MM.1S (cell line): ENCODE data around the gene ANO10.

Experiments
- DNase-seq: peaks from one replicate; pipeline ENCODE4 v3.0.0-alpha.2; 2015
- H2AFZ ChIP-seq: fragments of 300-600 bp; sonication (generic); 2 replicates; pipeline ENCODE4 v1.6.0; 2016; ENCODE audit warnings: antibody characterized with exemption, low read length
- H3F3A ChIP-seq: fragments of 300-600 bp; sonication (generic); 2 replicates; pipeline ENCODE4 v1.6.1; 2016; ENCODE audit warnings: mild to moderate bottlenecking, antibody characterized with exemption, low read length, moderate library complexity, mixed read lengths; ENCODE audit not compliant: insufficient read depth
- H3K27ac ChIP-seq: fragments of 300-600 bp; sonication (generic); 2 replicates; pipeline ENCODE4 v1.5.1; 2016; ENCODE audit warnings: mild to moderate bottlenecking, low read length
- H3K27me3 ChIP-seq: fragments of 300-600 bp; sonication (generic); replicated peaks from 2 replicates; pipeline ENCODE4 v1.6.0; 2016; ENCODE audit warnings: low read length; ENCODE audit not compliant: insufficient read depth
- H3K36me3 ChIP-seq: fragments of 300-600 bp; sonication (generic); replicated peaks from 2 replicates; pipeline ENCODE4 v1.6.1; 2016; ENCODE audit warnings: mild to moderate bottlenecking, low read length, mixed read lengths; ENCODE audit not compliant: insufficient read depth
- H3K4me1 ChIP-seq: fragments of 300-600 bp; sonication (generic); 2 replicates; pipeline ENCODE4 v1.6.1; 2016; ENCODE audit warnings: low read length, mixed read lengths
- H3K4me2 ChIP-seq: fragments of 300-600 bp; sonication (generic); 2 replicates; pipeline ENCODE4 v1.6.0; 2016; ENCODE audit warnings: low read depth, low read length
- H3K4me3 ChIP-seq: fragments of 300-600 bp; sonication (generic); 2 replicates; pipeline ENCODE4 v1.5.1; 2016; ENCODE audit warnings: low read length, mixed read lengths
- H3K79me2 ChIP-seq: fragments of 300-600 bp; sonication (generic); 2 replicates; pipeline ENCODE4 v1.6.1; 2016; ENCODE audit warnings: mixed run types, low read length, mixed read lengths
- H3K9ac ChIP-seq: fragments of 300-600 bp; sonication (generic); 2 replicates; pipeline ENCODE4 v1.6.1; 2016; ENCODE audit warnings: low read length, mixed read lengths
- H3K9me2 ChIP-seq: fragments of 300-600 bp; sonication (generic); replicated peaks from 2 replicates; pipeline ENCODE4 v1.6.1; 2016; ENCODE audit warnings: mild to moderate bottlenecking, low read length, mixed read lengths; ENCODE audit not compliant: insufficient read depth
- H3K9me3 ChIP-seq: fragments of 300-600 bp; sonication (generic); replicated peaks from 2 replicates; pipeline ENCODE4 v1.6.1; 2016; ENCODE audit warnings: mild to moderate bottlenecking, low read length, mixed read lengths; ENCODE audit not compliant: insufficient read depth
- H4K20me1 ChIP-seq: fragments of 300-600 bp; sonication (generic); 2 replicates; pipeline ENCODE4 v1.6.1; 2016; ENCODE audit warnings: mild to moderate bottlenecking, low read length, moderate library complexity, mixed read lengths; ENCODE audit not compliant: insufficient read depth
- EZH2 ChIP-seq: fragments of 300-600 bp; sonication (generic); optimal IDR thresholded peaks from 2 replicates; pipeline ENCODE3; 2017; ENCODE audit warnings: low read depth, mild to moderate bottlenecking, antibody characterized with exemption, low read length, mixed read lengths
- EZH2phosphoT487 ChIP-seq: fragments of 300-600 bp; sonication (generic); IDR thresholded peaks from 2 replicates; pipeline ENCODE4 v1.6.1; 2018; ENCODE audit warnings: antibody characterized with exemption, low read length
- TF ChIP-seq, protein P1 (sequence below): fragments of 300-600 bp; sonication (generic); IDR thresholded peaks from 2 replicates; pipeline ENCODE4 v1.5.1; 2016; ENCODE audit warnings: antibody characterized with exemption, low read length, mixed read lengths

Gene ANO10

DNA sequence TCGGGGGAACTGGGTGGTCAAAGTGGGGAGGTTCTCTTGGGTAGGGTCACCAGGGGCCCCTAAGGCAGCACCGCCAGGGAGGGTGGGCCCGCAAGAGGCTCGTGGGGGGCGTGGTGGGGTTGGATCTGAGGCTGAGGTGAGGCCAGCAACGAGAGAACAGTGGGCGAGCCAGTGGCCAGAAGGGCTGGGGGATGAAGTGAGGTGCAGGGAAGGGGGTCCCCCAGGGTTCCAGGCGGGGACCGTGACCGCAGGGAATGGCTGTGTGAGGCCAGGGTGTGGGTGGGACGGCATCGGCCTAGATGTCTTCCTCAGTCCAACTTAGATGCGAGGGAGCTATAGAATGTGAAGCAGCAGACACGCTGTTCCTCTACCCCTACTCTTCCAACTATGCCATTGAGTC is 257.3 kb downstream of the ANO10 start:
- Histone ChIP-seq H3K36me3 (no peaks in the 10 kb centered on the region), H4K20me1 (no peaks in the 10 kb centered on the region), H3K9ac (no peak overlapping the region), H3K27me3 (no peaks in the 10 kb centered on the region), H3K9me3 (no peaks in the 10 kb centered on the region), H3K4me3 (no peak overlapping the region), H3K4me2 (no peak overlapping the region), H2AFZ (no peak overlapping the region), H3K79me2 (no peaks in the 10 kb centered on the region), H3K9me2 (no peaks in the 10 kb centered on the region), H3K4me1 (no peaks in the 10 kb centered on the region), H3F3A (no peaks in the 10 kb centered on the region), H3K27ac (no peak overlapping the region)
- no peak for DNase-seq
- TF ChIP-seq, protein P1, sequence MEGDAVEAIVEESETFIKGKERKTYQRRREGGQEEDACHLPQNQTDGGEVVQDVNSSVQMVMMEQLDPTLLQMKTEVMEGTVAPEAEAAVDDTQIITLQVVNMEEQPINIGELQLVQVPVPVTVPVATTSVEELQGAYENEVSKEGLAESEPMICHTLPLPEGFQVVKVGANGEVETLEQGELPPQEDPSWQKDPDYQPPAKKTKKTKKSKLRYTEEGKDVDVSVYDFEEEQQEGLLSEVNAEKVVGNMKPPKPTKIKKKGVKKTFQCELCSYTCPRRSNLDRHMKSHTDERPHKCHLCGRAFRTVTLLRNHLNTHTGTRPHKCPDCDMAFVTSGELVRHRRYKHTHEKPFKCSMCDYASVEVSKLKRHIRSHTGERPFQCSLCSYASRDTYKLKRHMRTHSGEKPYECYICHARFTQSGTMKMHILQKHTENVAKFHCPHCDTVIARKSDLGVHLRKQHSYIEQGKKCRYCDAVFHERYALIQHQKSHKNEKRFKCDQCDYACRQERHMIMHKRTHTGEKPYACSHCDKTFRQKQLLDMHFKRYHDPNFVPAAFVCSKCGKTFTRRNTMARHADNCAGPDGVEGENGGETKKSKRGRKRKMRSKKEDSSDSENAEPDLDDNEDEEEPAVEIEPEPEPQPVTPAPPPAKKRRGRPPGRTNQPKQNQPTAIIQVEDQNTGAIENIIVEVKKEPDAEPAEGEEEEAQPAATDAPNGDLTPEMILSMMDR, result no peak
- TF ChIP-seq EZH2 (no peak), EZH2phosphoT487 (no peak)

DNA sequence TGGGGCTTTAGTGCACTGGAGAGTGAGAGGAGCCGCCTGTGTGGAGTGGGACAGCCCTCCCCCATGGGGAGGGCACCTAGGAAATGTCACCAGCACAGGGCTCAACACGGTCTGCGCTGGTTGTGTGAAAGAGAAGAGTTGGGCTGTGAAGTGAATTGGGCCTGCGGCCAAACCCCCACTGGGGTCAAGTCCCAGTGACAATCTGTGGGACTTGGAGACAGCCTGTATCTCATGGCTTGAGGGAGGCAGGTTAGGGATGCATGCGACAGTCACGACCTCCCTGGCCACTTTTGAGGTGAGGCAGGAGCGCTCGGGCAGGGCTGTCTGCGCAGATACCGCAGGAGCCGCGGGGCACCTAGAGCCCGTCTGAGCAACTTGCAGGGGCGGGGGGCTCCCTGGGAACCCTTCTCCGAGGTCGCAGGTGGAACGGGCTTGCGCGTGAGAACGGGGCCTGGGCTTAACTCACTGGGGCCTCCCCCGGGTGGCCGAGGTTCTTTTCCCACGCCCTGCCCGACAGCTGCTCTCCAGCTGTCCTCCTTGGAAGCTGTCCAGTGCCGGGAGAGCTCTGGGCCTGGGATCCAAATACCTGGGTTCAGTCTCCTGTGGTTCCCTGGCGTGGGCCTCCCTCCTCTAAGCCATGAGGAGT is 258.1 kb downstream of the ANO10 start:
- DNase-seq, result no peak
- Histone ChIP-seq H3K4me3 (no peak overlapping the region), H3K4me1 (no peaks in the 10 kb centered on the region), H3K4me2 (no peak overlapping the region), H3K79me2 (no peaks in the 10 kb centered on the region), H3K36me3 (no peaks in the 10 kb centered on the region), H3K27me3 (no peaks in the 10 kb centered on the region), H3K27ac (no peak overlapping the region), H3K9ac (no peak overlapping the region), H3K9me2 (no peaks in the 10 kb centered on the region), H3K9me3 (no peaks in the 10 kb centered on the region), H2AFZ (no peak overlapping the region), H3F3A (no peaks in the 10 kb centered on the region), H4K20me1 (no peaks in the 10 kb centered on the region)
- no peak for TF ChIP-seq EZH2
- TF ChIP-seq EZH2phosphoT487, result no peak
- TF ChIP-seq, protein P1, result no peak

DNA sequence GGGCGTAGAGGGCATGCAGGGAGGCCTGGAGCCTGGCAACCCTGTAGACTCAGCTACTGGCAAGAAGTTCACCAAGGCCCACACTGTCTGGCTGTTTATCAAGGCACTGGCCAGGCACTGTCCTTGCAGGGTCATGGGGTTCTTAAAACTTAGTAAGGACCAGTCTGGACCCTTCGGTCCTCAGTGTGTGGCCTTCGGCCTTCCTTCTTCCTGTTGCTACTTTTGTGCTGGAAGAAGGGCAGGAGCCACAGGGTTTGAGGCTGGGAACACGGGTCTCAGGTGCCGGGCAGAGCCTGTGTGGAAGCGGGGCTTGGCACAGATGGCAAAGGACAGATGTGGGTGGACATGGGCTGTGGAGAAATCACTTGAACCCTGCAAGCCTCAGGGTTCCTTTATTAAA is 258.9 kb downstream of the ANO10 start:
- Histone ChIP-seq H3K27me3 (no peaks in the 10 kb centered on the region), H2AFZ (no peak overlapping the region), H3K9me3 (no peaks in the 10 kb centered on the region), H3F3A (no peaks in the 10 kb centered on the region), H4K20me1 (no peaks in the 10 kb centered on the region), H3K4me2 (no peak overlapping the region), H3K4me3 (no peak overlapping the region), H3K36me3 (no peaks in the 10 kb centered on the region), H3K9me2 (no peaks in the 10 kb centered on the region), H3K9ac (no peak overlapping the region), H3K27ac (no peak overlapping the region), H3K4me1 (no peaks in the 10 kb centered on the region), H3K79me2 (no peaks in the 10 kb centered on the region)
- DNase-seq, result no peak
- TF ChIP-seq EZH2phosphoT487 (no peak), EZH2 (no peak)
- TF ChIP-seq, protein P1, result no peak
